Upper lobe of left lung (tissue), 6 donors: ENCODE results near the gene LCE3A. TPM values are rescaled to one million over a fixed set of nuclear protein-coding genes. Genes with fewer than 3 reads are reported as not detected.

Experiments used
- ATAC-seq, 2 donors: fragments of 200-7000 bp; cut with Tn5 transposase; one replicate each; pipeline ENCODE4 v1.9.1; 2022; ENCODE audit warnings: mild to moderate bottlenecking in 2 of 2, moderate library complexity in 2 of 2; ENCODE audit not compliant: low FRiP score in 2 of 2
- DNase-seq, 2 donors: peaks; one replicate each; pipeline ENCODE4 v3.0.0-alpha.2; 2019 to 2020
- H3K27ac ChIP-seq, 4 donors: fragments of 200-600 bp; sonication (generic); one replicate each; pipeline ENCODE4 v1.5.1; 2016 to 2019
- H3K27me3 ChIP-seq, 4 donors: fragments of 200-600 bp; sonication (generic); one replicate each; pipeline ENCODE4 v1.5.1; 2017 to 2019
- H3K36me3 ChIP-seq, 4 donors: fragments of 200-600 bp; sonication (generic); one replicate each; pipeline ENCODE4 v1.5.1; 2016 to 2019
- H3K4me1 ChIP-seq, 4 donors: fragments of 200-600 bp; sonication (generic); one replicate each; pipeline ENCODE4 v1.5.1; 2018 to 2019
- H3K4me3 ChIP-seq, 4 donors: fragments of 200-600 bp; sonication (generic); one replicate each; pipeline ENCODE4 v1.5.1; 2017 to 2019; ENCODE audit warnings: mild to moderate bottlenecking in 2 of 4, moderate library complexity in 1 of 4
- H3K9me3 ChIP-seq, 4 donors: fragments of 200-600 bp; sonication (generic); one replicate each; pipeline ENCODE4 v1.5.1; 2018 to 2019
- EP300 ChIP-seq, 4 donors: sonication (generic); formaldehyde crosslinking; IDR thresholded peaks; one replicate each; pipeline ENCODE4 v1.5.1; 2017; ENCODE audit warnings: antibody characterized with exemption in 4 of 4, control low read depth in 2 of 4
- POLR2A ChIP-seq, 4 donors: fragments of 450-650 bp; IDR thresholded peaks; one replicate each; pipeline ENCODE4 v1.5.1; 2016 to 2017; ENCODE audit warnings: antibody characterized with exemption in 4 of 4, mild to moderate bottlenecking in 2 of 4
- POLR2AphosphoS5 ChIP-seq, 2 donors: sonication (generic); formaldehyde crosslinking; IDR thresholded peaks; one replicate each; pipeline ENCODE4 v1.5.1; 2017; ENCODE audit warnings: antibody characterized with exemption in 2 of 2
- WGBS, 2 donors: methylation state at CpG; one replicate each; pipeline ENCODE4 v1.1.5; 2017 to 2018; 5-methylcytosine and 5-hydroxymethylcytosine counted together
- total RNA-seq, 6 donors: library from RNA; depleted of rRNA in 4 of 6; stranded (reverse); fragments of >200 nt in 4 of 6; gene quantifications; one replicate each; pipeline versions ENCODE4 v1.1.0 to v1.2.1, GENCODE V29; 2016 to 2021
- TF ChIP-seq, protein P1 (sequence below), 6 experiments: fragments of 450-650 bp in 4 of 6; fragments of 200-600 bp in 2 of 6; sonication (generic) in 2 of 6; IDR thresholded peaks; one replicate each; pipeline ENCODE4 v1.5.1; 2016 to 2019; ENCODE audit warnings: antibody characterized with exemption in 6 of 6
- donor health status: DM: no; HTN: no; CAD: no; lungs with moderate emphysema.
- donor health status: DM: no; HTN: yes; CAD: no; lungs with severe emphysema.

The LCE3A gene
- total RNA-seq, 6 donors from 2014 or later = not detected

DNA sequence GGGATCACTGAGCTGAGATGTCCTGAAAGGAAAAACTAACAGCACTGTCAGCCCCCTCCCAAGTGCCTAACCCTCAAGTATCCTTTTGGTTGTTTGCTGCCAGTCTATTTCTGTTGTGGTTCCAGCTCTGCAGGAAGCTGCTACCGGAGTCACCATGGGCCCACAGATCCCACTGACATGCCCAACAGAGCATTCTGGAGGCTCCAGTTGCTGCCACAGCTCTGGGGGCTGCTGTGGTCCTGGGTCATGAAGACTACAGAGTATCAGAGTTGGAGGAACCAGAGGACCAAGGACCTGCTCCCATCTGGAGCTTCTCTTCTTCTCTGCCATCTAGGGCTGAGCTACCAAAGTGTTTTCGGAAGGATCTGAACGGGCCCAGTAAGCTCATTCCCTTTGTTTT is 910 bp downstream of the LCE3A start:
- no peak for ATAC-seq
- Histone ChIP-seq H3K4me1 (peaks cover 0 to 6% (median 0%) of the 10 kb centered on the region in 4 donors), H3K27me3 (no peaks in the 10 kb centered on the region), H3K9me3 (peaks cover 0 to 21% (median 14%) of the 10 kb centered on the region in 4 donors), H3K27ac (no peak overlapping the region), H3K4me3 (no peak overlapping the region), H3K36me3 (no peaks in the 10 kb centered on the region)
- no peak for DNase-seq
- WGBS, 2 donors = 72 to 76% methylated on average over 3 of the region's 3 CpGs
- TF ChIP-seq POLR2A (IDR thresholded peaks at IDR 0.05) = no peak
- no peak for TF ChIP-seq EP300 (IDR thresholded peaks at IDR 0.05)
- TF ChIP-seq, protein P1, sequence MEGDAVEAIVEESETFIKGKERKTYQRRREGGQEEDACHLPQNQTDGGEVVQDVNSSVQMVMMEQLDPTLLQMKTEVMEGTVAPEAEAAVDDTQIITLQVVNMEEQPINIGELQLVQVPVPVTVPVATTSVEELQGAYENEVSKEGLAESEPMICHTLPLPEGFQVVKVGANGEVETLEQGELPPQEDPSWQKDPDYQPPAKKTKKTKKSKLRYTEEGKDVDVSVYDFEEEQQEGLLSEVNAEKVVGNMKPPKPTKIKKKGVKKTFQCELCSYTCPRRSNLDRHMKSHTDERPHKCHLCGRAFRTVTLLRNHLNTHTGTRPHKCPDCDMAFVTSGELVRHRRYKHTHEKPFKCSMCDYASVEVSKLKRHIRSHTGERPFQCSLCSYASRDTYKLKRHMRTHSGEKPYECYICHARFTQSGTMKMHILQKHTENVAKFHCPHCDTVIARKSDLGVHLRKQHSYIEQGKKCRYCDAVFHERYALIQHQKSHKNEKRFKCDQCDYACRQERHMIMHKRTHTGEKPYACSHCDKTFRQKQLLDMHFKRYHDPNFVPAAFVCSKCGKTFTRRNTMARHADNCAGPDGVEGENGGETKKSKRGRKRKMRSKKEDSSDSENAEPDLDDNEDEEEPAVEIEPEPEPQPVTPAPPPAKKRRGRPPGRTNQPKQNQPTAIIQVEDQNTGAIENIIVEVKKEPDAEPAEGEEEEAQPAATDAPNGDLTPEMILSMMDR (IDR thresholded peaks at IDR 0.05) = no peak
- TF ChIP-seq POLR2AphosphoS5 (IDR thresholded peaks at IDR 0.05) = no peak

GRCh38 chr1:152613511-152613910 is 9.4 kb downstream of the LCE3A start, which contains the start of gene LCE3B:
Gene LCE3B (plus strand): TSS chr1:152613811. CDS start chr1:152613811, 0 bp downstream.
- DNase-seq (no peak), ATAC-seq (no peak)
- no peak within 1 kb of the TSS for H3K27ac ChIP-seq
- 80% methylated on average over 1 of the region's 1 CpG; no CpG with 5 or more reads in 1 of the 2 donors for WGBS, 2 donors
- H3K4me1 ChIP-seq = no peaks in the 10 kb centered on the region
- H3K9me3 ChIP-seq = peaks cover 0 to 7% (median 1%) of the 10 kb centered on the region in 4 donors
- no peaks in the 10 kb centered on the region for H3K27me3 ChIP-seq
- H3K4me3 ChIP-seq = no peak within 1 kb of the TSS
- no peak for TF ChIP-seq POLR2AphosphoS5 (IDR thresholded peaks at IDR 0.05)
- no peak for TF ChIP-seq POLR2A (IDR thresholded peaks at IDR 0.05)
- TF ChIP-seq, protein P1 (IDR thresholded peaks at IDR 0.05) = no peak
- TF ChIP-seq EP300 (IDR thresholded peaks at IDR 0.05) = no peak
- H3K36me3 ChIP-seq = no peaks in the 10 kb centered on the region

DNA sequence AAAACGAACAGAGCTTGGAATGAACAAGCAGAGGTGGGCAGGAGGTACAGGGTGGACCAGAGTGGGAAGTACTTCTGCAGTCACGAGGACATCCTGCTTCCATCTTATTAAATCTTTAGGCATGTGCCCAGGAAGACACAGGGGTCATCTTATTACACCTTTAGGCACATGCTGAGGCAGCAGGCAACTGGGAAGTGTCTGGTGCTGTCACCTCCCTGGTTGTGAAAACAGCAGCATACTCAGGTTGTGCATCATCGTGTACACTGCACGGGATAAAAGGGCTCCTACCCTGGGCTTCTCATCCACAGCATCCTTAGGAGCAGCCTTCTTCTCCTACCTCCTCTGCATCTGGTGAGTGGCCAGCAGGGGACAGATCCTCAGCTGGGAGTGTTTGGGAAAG is 23.0 kb downstream of the LCE3A start, which contains the start of gene LCE3C:
LCE3C (plus strand) TSS at position 301 of the 400 bp plus-strand sequence. CDS start 498 bp downstream, outside the sequence.
- TF ChIP-seq EP300 (IDR thresholded peaks at IDR 0.05) (no peak), POLR2A (IDR thresholded peaks at IDR 0.05) (no peak)
- TF ChIP-seq, protein P1 (IDR thresholded peaks at IDR 0.05) = no peak
- Histone ChIP-seq H3K4me3 (no peak within 1 kb of the TSS), H3K4me1 (no peaks in the 10 kb centered on the region), H3K36me3 (no peaks in the 10 kb centered on the region), H3K9me3 (no peaks in the 10 kb centered on the region), H3K27ac (no peak within 1 kb of the TSS), H3K27me3 (no peaks in the 10 kb centered on the region)
- no peak for ATAC-seq
- no peak for DNase-seq
- WGBS, 2 donors = 68% methylated on average over 2 of the region's 4 CpGs; no CpG with 5 or more reads in 1 of the 2 donors

- 93% methylated on average over 1 of the region's 2 CpGs; no CpG with 5 or more reads in 1 of the 2 donors for WGBS, 2 donors
- ATAC-seq = no peak
Observed at GRCh38 chr1:152596986-152597385, 25.9 kb downstream of the LCE3A start.

More at GRCh38 chr1:152596986-152597385, 25.9 kb downstream of the LCE3A start:
- TF ChIP-seq EP300 (IDR thresholded peaks at IDR 0.05) (no peak), POLR2A (IDR thresholded peaks at IDR 0.05) (no peak), POLR2AphosphoS5 (IDR thresholded peaks at IDR 0.05) (no peak)
- TF ChIP-seq, protein P1 (IDR thresholded peaks at IDR 0.05) = no peak
- Histone ChIP-seq H3K27me3 (no peaks in the 10 kb centered on the region), H3K4me3 (no peak overlapping the region), H3K4me1 (no peaks in the 10 kb centered on the region), H3K36me3 (no peaks in the 10 kb centered on the region), H3K27ac (no peak overlapping the region), H3K9me3 (no peaks in the 10 kb centered on the region)
- DNase-seq = no peak
